ENCODE data around the gene IPO11.

The IPO11 gene

GRCh38 chr5:62550103-62550502 lies 137.5 kb downstream of the IPO11 start:
- TF ChIP-seq CTCF (IDR thresholded peaks at IDR 0.05; ENCODE audit: poor library complexity, severe bottlenecking) = no peak
- Histone ChIP-seq H3K27me3 (ENCODE audit: insufficient read depth, poor library complexity, severe bottlenecking) (no peaks in the 10 kb centered on the region), H3K4me3 (ENCODE audit: severe bottlenecking) (no peak overlapping the region), H3K36me3 (ENCODE audit: low read depth) (peaks cover 39% of the 10 kb centered on the region), H3K4me1 (ENCODE audit: insufficient read depth, poor library complexity, severe bottlenecking) (no peaks in the 10 kb centered on the region), H3K27ac (ENCODE audit: poor library complexity, severe bottlenecking) (no peak overlapping the region), H3K9me3 (ENCODE audit: severe bottlenecking) (no peaks in the 10 kb centered on the region)
- ATAC-seq (ENCODE audit: low read depth) (no peak), DNase-seq (ENCODE audit: low spot score) (no peak)

- Histone ChIP-seq H3K4me3 (ENCODE audit: severe bottlenecking) (no peak overlapping the region), H3K27me3 (ENCODE audit: insufficient read depth, poor library complexity, severe bottlenecking) (no peaks in the 10 kb centered on the region), H3K27ac (ENCODE audit: poor library complexity, severe bottlenecking) (no peak overlapping the region), H3K4me1 (ENCODE audit: insufficient read depth, poor library complexity, severe bottlenecking) (no peaks in the 10 kb centered on the region), H3K9me3 (ENCODE audit: severe bottlenecking) (no peaks in the 10 kb centered on the region), H3K36me3 (ENCODE audit: low read depth) (peaks cover 52% of the 10 kb centered on the region)
- ATAC-seq (ENCODE audit: low read depth) (no peak), DNase-seq (ENCODE audit: low spot score) (no peak)
- no peak for TF ChIP-seq CTCF (IDR thresholded peaks at IDR 0.05; ENCODE audit: poor library complexity, severe bottlenecking)
Observed at GRCh38 chr5:62555930-62556329, 143.4 kb downstream of the IPO11 start.

GRCh38 chr5:62558941-62559340 lies 146.4 kb downstream of the IPO11 start:
- H3K4me3 ChIP-seq (ENCODE audit: severe bottlenecking) = no peak overlapping the region
- no peak overlapping the region for H3K27ac ChIP-seq (ENCODE audit: poor library complexity, severe bottlenecking)
- no peaks in the 10 kb centered on the region for H3K27me3 ChIP-seq (ENCODE audit: insufficient read depth, poor library complexity, severe bottlenecking)
- DNase-seq (ENCODE audit: low spot score) (no peak), ATAC-seq (ENCODE audit: low read depth) (no peak)
- TF ChIP-seq CTCF (IDR thresholded peaks at IDR 0.05; ENCODE audit: poor library complexity, severe bottlenecking) = no peak
- peaks cover 45% of the 10 kb centered on the region for H3K36me3 ChIP-seq (ENCODE audit: low read depth)
- no peaks in the 10 kb centered on the region for H3K9me3 ChIP-seq (ENCODE audit: severe bottlenecking)
- no peaks in the 10 kb centered on the region for H3K4me1 ChIP-seq (ENCODE audit: insufficient read depth, poor library complexity, severe bottlenecking)

- Histone ChIP-seq H3K4me1 (ENCODE audit: insufficient read depth, poor library complexity, severe bottlenecking) (no peaks in the 10 kb centered on the region), H3K27me3 (ENCODE audit: insufficient read depth, poor library complexity, severe bottlenecking) (no peaks in the 10 kb centered on the region), H3K9me3 (ENCODE audit: severe bottlenecking) (no peaks in the 10 kb centered on the region), H3K4me3 (ENCODE audit: severe bottlenecking) (no peak overlapping the region), H3K27ac (ENCODE audit: poor library complexity, severe bottlenecking) (no peak overlapping the region), H3K36me3 (ENCODE audit: low read depth) (peaks cover 33% of the 10 kb centered on the region)
- no peak for TF ChIP-seq CTCF (IDR thresholded peaks at IDR 0.05; ENCODE audit: poor library complexity, severe bottlenecking)
- DNase-seq (ENCODE audit: low spot score) = no peak
- no peak for ATAC-seq (ENCODE audit: low read depth)
Observed at GRCh38 chr5:62560786-62561185, 148.2 kb downstream of the IPO11 start.

- Histone ChIP-seq H3K27me3 (ENCODE audit: insufficient read depth, poor library complexity, severe bottlenecking) (no peaks in the 10 kb centered on the region), H3K4me1 (ENCODE audit: insufficient read depth, poor library complexity, severe bottlenecking) (no peaks in the 10 kb centered on the region), H3K36me3 (ENCODE audit: low read depth) (peaks cover 34% of the 10 kb centered on the region), H3K9me3 (ENCODE audit: severe bottlenecking) (no peaks in the 10 kb centered on the region), H3K27ac (ENCODE audit: poor library complexity, severe bottlenecking) (no peak overlapping the region), H3K4me3 (ENCODE audit: severe bottlenecking) (no peak overlapping the region)
- ATAC-seq (ENCODE audit: low read depth) (no peak), DNase-seq (ENCODE audit: low spot score) (no peak)
- TF ChIP-seq CTCF (IDR thresholded peaks at IDR 0.05; ENCODE audit: poor library complexity, severe bottlenecking) = no peak
Observed at GRCh38 chr5:62561896-62562295, 149.3 kb downstream of the IPO11 start.
